Lung microvascular endothelial cell (primary cell): Measurements from ENCODE around the gene GNAI1. TPM values are rescaled to one million over a fixed set of nuclear protein-coding genes. Genes with fewer than 3 reads are reported as not detected.

ENCODE experiments used
- DNase-seq, 2 donors: peaks; one replicate each; pipeline versions ENCODE4 v3.0.0 to v3.0.0-alpha.2; 2010; ENCODE audit warnings: low read depth in 2 of 2
- total RNA-seq: library from RNA; depleted of rRNA; stranded (reverse); fragments of >200 nt; gene quantifications from 2 replicates; pipeline ENCODE4 v1.2.1, GENCODE V29; 2014

Gene GNAI1
- total RNA-seq, 1 donor from 2014 or later, result 16.1 TPM

DNA sequence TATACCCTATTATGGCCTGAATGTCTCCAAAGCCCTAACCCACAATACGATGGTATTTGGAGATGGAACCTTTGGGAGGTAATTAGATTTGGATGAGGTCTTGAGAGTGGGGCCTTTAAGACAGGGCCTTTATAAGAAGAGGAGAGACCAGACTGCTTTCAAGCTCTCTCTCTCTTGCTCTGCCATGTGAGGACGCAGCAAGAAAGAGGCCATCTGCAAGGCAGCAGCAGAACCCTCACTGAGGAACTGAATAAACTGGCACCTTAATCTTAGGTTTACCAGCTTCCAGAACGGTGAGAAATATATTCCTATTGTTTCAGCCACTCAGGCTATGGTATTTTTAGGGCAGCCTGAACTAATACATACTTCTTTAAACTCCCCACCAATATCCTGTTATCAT is 2.0 kb upstream of the GNAI1 start:
- no peak for DNase-seq

DNA sequence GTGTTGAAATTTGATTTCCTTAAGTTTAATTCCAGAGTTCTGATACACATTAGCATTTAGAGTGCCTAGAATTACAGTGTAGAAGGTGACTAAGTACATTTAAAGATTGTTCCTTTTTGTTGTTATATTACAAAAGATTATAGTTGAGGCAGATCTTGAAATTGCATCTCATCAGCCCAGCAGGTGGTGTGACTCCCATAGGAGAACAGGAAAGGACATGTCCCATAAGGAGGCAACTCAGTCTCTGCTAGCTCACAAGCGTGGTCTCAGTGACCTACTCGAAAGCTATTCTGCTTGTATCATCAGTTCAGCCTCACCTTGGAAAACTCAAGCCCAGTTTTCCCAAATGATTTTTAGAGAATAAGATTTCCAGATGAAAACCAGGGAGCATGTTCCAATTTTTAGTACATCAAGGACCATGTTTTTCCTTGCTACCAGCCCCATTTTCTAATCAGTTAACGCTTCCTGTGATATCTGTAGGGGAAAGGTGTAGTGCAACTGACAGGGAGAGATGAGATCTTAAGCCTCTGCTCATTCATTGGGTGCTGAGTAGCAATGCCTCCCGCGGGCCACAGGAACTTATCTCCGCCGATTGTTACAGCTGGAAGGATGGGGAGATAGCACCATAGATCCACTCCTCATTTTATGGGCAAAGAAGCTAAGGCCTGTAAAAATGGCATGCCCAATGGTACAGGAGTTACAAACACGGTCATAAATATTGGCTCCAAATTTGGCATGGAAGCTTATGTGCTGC is 1.1 kb upstream of the GNAI1 start:
- DNase-seq, result peak; percentile 17 to 47

DNA sequence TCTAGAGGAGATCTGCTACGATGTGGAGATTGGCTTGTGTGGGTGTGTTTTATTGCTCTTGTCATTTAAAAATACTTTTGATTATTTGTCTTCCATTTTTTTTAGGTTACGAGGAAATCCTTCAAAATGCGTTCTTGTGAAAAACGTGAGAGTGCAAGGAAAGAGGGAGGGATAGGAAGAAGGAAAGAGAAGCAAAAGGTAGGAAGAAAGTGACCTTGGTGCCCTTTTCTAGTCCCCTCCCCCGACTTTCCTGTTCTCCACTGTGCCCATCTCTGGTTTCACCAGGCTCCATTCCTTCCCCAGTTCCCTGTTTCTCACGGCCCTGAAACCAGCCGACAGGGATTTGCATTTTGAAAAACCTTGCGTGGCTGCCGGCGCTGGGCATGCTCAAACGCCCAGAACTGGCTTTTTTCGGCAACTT is 506 bp upstream of the GNAI1 start:
- DNase-seq, result no peak

DNA sequence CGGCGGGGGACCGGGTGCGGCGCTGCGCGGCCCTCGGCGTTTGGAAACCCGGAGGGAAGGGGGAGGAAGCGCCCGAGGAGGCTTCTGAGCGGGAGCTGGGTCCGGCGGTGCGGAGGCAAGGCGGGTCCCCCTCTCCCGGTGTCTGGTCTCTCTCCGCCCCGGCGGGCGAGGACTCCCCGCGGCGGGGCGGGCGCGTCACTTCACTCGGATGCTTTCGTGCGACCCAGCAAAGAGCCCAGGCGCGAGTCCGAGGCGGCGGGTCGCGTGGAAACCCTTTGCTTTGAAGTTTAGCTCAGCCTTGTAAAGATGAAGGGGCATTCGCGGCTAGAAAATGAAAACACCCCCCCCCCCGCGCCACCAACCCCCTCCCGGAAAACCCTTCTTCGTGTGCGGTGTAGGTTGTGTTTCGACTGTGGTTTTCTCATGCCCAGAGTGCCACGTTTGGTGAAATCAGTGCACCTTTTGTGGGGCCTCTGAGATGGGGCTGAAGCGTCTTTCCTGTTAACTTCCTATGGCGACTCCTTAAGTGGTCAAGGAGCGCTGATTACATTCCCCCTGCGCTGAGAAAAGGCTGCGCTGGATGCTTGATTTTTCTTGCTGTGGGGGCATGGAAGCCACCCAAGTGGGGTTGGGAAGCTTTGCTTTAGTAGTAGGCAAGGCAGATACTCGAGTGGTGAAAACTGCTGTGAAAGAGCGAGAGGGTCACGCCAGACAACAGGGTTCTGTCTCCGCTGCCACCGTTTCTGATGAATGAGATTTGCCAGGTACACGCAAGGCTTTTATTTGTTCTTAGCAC is 876 bp downstream of the GNAI1 start:
- DNase-seq, result peak; percentile 32 to 43

DNA sequence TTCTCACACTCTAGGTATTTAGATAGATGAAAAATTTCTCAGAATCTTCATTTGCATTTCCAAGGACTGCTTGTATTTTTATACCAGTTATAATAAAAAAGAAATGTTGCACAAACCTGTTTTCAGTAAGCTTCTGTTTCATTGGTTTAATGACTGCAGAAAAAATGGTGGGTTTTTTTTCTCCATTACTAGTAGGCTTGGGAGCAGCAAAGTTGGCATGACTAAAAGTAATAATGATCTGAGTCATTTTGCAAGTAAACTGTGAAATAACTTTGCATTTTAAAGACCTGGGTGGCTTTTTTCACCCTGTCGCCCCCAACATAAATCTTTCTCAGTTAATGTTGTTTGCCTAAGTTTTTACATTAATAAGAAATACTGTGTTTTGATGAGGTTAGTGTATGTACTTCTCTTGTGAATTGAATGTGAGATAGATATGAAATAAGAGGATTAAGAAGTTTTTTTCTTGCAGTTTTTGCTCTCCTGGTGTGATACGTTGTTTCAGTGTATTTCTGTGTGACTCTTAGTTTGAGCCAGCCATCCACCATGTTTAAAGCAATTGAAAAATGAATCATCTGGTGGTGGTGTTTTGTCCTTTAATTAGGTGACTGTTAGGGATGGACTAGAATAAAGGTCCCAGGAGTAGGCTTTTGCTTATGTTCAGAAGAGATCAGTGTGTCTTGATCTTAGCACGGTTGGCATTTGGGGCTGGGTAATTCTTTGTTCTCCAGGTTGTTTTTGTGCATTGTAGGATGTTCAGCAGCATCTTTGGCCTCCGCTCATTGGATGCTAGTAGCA is 1.8 kb downstream of the GNAI1 start:
- DNase-seq, result peak; percentile 24 to 55

DNA sequence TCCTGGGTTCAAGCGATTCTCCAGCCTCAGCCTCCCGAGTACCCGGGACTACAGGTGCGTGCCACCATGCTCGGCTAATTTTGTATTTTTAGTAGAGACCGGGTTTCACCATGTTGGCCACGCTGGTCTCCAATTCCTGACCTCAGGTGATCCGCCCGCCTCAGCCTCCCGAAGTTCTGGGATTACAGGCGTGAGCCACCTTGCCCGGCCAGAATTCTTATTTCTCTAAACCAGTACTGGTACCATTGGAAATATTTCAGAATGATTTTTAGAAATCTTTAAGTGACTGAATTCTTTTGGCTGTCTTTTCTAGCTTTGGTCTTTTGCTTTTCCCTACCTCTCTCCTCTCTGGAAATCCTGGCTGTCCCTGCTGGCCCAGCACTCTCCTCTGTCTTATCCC is 2.8 kb downstream of the GNAI1 start:
- DNase-seq, result no peak

DNA sequence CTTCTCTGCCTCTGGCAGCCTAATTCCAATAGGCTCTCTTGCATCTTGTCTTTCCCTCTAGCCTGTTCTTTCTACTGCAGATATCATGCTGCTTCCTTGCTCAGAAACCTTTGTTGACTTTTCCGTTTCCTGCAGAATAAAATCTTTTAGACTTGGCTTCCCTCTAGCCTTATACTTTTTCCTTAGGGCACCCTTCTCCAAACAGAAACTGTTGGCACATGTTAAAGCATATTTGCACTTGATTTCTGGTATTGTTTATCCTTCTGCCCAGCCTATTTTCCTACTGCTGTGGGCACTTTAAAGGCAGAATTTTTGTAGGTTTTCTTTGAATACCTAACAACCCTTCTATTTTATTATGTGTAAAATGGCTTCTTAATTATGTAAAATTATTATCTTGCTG is 4.6 kb downstream of the GNAI1 start:
- peak in 1 of 2 donors; percentile 31 for DNase-seq

DNA sequence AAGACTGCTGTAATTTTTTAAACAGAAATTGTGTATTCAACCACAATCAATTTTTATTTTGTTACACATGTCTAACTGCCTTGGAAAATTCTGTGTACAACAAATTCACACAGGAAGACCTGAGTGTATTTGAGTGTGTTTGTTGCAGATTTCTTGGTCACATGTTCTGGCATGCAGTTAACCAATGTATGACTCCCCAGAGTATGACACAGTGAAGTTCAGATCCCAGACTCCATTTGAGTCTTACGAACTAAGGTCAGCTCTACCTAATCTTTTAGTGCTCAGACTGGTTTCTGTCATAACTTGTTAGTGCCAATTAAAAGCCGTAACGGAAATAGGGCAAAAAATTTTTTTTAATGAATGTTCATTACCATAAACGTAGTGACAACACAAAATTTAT is 5.8 kb downstream of the GNAI1 start:
- no peak for DNase-seq

DNA sequence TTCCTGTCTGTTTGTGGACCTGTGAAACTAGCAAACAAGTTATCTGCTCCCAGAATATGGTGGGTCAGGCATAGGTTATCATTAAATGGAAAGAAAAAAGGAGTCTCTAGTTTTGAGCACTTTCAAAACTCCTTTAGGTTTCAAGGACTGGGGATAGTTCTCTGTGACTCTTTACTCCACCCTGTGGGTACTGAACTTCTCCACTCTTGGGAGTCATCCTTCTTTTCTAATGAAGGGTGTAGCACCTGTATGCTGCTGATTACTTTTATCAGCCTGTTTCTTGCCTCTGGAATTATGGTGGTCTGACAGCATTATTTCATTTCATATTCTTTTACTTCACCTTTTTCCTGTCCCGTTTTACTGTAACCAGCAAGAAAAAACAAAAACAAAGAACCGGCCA is 6.7 kb downstream of the GNAI1 start:
- DNase-seq, result no peak

DNA sequence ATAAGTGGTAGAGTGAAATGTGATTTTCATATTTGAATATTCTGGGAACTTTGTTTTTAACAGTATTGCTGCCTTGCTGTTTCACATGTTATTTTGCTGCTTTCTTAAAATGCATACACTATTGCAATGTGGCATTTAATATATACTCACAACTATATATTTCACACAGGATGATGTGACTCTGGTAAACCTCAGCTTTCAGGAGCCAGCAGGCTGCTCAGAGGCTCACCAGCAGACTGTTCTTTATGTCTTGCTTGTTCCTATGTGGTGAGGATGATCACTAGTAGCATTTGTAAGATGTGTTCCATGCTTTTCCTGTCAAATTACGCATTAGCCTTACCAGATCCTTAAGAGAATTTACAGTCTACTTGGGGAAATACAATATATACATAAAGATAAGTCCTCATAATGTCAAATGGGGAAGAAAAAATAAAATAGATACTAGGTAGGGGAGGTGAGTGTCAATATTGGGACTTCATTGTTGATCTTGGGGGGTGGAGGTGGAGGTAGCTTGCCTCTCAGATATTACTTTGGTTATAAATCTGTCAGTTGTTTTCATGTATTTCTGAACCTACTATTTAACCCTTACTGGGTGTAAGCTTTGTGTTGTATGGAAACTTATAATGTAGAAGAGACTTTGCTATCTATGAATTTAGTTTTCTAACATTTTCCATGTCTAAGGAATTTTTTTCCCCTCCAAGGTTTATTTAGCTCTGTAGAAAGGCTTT is 8.4 kb downstream of the GNAI1 start:
- no peak for DNase-seq

DNA sequence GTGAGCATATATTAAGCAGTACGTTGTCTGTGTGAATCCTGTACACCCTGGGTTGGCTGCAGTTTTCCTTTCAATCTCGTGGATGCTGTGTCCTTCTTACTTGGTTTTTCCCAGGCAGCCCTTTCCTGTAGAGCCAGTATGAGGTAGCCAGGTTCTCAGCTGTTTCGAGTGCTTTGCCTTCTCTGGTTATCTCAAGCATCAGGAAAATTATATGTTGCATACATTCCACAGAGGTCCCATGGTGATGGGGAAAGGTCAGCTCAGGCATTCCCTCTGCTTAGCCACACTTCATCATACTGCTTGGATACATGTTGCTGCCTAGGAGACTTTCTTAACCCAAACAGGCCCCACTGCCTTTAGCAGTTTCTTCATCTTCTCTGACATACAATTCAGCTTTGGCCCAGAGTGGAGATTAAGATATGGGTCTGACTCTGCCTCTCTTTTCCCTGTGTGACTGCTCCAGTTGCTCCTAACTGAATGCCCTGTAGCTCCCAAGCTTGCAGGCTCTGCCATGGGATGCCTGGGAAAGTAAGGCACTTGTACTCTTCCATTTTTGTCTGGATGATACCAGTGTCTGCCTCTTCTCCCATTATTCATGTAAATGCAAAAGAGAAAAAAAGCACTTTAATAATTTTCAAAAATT is 11.3 kb downstream of the GNAI1 start:
- DNase-seq, result peak in 1 of 2 donors; percentile 79

DNA sequence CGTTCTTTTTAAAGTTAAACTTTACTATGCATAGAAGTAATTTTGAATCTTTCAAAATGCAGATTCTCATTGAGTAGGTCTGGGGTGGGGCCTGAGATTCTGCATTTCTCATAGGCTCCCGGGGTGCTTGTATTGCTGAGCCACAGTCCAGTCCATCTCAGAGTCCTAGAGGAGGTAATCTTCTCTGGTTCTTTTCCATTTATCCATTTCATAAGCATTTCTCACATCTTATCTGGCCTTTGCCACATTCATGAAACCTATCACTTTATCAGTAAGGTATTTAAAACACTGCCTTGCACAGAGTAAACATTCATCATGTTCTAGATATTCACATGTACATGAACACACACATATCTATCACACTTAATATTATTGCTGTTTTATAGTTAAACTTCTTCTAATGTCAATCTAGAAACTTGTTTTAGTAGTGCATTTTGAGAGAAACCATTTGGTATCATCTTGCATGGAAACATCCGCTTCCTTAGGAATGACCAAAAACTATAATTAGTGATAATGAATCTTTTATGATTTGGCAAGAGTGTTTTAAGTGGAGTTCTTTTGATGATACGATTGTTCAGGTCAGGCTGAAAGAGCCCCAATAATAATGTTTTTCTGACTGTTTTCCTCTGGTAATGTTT is 12.0 kb downstream of the GNAI1 start:
- no peak for DNase-seq

DNA sequence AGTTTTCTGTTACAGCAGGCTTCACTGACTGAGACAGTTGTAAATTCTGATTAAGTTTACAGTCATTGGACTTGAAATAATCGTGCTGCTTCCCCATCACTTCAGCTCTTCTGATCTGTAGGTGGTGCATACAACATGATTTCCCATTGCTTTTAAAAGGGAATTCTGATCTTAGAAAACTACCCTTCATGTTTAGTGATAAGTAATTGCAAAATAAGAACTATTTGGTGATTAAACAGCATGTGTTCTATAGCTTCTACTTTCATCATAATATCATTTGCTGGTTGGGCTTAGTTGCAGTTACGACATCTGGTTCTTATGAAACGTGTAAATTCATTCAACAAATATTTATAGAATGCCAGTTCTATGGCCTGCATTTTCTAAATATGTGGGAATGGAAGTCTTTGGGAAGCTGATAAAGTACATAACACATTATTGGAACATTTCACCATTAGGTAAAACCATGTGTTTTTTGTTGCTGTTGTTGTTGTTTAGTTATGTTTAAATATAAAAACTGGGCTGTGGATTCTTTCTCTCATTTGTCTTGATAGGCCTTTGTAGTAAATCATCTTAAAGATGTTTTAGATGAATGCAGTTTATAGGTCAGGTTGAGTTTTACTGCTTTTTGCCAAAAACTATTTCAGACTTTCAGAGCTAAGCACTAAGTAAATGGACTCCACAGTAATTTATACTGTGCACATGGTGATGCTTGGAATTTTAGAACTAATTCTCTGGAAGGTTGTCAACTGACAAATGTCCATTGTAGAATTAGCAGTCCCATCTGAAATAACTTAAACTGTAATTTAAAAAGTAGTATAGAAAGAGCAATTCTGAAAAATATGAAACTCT is 13.1 kb downstream of the GNAI1 start:
- no peak for DNase-seq

DNA sequence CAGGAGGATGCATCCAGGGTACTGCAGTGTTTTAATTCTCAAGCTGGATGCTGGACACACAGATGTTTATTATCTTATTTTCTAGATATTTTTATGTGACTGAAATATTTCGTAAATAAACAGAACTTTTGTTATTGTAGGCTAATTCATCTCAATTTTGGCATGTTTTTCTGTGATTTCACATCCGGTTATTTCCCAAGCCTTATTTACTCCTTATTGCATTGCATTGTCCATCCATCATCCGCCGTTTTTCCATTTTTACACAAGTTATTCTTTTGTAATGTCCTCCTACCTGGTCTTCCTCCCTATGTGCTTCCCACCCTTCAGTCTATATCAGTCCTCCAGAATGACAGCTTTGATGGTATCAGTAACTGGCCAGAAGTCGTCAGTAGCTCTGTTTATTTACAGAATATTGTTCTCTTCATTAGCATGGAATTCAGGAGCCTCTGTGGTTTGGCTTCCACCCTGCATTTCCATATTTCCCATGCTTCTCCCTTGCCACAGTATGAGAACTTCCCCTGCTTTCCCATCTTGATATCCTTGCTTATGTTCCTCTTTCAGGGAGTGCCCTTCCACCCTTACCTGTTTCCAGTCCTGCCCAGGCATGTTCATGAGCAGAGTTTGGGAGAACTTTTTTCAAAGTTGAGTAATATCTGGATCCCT is 16.1 kb downstream of the GNAI1 start:
- DNase-seq, result peak in 1 of 2 donors; percentile 77

DNA sequence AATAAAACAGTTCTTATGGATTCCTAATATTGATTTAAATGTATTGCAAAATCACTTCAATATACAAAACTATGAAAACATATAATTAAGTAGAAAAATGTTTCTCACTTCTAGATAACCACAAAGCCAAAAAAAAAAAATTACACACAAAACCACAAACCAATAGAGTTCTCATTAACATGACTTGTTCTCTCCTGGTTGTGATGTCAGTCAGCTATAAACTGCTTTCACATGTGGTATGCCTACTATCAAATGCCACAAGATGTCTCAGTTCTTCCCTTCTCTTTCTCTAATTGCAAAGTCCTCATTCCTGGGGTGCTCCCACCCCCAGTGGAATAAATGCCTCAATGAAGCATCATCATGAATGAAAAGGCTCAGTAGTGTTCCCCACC is 16.6 kb downstream of the GNAI1 start:
- DNase-seq, result peak in 1 of 2 donors; percentile 37

DNA sequence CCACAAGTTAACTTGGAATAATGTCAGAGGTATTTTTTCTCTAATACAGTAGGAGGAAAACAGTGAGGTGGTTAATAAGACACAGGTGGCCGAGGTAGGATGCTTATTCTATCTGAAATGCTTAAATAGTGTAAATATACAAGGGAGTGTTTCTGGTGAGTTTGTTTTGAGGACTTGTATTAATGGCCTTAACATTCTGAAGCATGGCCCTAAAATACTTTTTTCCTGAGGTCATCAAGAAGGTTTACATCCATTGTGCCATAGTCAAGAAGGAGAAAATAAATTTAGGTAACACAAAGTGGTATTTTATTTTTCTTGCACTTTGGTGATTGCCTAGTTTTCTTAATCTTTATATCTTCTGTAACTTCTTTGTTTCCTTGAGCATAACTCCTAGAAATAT is 18.8 kb downstream of the GNAI1 start:
- no peak for DNase-seq

DNA sequence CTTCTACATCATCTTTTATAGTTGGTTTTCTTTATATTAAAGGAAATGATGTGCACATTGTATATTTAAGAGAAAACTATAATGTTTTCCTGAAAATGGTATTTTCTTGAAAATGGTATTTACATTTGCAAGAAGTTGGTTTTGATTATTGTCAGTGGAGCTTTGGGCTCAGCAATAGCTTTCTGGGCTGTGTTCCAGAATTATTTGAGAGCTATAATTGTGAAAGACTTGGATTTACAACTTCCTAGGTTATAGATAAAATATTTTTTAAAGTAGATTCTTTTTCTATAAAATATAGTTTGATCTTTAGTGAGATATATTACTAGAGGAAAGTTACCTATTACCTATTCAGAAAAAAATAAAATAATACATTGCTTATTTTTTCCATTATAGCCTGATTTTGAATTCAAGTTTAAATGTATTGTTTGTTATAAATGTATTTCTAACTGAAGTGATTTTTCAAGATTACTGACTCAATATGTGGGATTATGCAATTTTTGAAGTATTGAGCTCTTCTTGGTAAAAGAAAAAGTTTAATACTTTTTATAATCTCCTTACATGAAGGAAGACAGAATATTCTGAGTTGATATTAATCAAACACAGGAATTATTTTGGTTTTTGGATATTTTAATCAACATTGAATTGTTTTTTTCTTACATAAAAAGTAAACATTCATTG is 20.2 kb downstream of the GNAI1 start:
- peak; percentile 21 to 41 for DNase-seq

DNA sequence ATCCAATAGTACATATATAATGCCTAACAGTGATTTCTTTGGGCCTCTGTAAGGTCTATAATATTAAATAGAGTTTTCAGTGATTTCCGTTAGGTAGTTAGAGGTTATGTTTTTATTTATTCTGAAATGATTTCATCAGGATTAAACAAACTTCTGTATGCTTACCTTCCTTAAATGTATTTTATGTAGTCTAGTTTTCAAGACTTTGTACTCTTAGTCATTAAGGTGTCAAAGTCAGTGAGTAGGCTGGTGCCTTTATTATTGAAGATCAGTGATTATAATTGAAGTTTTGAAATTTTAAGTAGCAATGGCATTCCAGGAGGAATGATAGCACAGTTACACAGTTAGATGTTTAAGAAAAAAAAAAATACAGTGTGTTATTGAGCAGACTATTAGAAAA is 20.7 kb downstream of the GNAI1 start:
- no peak for DNase-seq
